CD4-positive, alpha-beta T cell treated with Interleukin-15 for 4 hours (primary cell): Measurements from ENCODE around the gene IQGAP2.

ENCODE experiments used
- DNase-seq: peaks from one replicate; pipeline ENCODE4 v3.0.0-alpha.2; 2020; ENCODE audit warnings: low spot score

Gene IQGAP2

DNA sequence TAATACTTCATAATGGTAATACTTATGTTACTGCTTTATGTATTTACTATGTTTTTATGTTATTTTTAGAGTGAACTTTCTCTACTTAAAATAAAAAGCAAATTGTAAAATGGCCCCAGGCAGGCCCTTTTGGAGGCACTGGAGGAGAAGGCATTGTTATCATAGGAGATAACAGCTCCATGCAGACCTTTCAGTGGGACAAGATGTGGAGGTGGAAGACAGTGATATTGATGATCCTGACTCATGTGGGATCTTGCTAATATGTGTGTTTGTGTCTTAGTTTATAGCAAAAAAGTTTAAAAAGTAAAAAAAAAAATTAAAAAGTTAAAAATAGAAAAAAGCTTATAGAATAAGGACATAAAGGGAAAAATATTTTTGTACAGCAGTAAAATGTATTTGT, 74.5 kb downstream of the IQGAP2 start:
- no peak for DNase-seq

GRCh38 chr5:76479281-76479680, 76.2 kb downstream of the IQGAP2 start:
- DNase-seq: no peak

DNA sequence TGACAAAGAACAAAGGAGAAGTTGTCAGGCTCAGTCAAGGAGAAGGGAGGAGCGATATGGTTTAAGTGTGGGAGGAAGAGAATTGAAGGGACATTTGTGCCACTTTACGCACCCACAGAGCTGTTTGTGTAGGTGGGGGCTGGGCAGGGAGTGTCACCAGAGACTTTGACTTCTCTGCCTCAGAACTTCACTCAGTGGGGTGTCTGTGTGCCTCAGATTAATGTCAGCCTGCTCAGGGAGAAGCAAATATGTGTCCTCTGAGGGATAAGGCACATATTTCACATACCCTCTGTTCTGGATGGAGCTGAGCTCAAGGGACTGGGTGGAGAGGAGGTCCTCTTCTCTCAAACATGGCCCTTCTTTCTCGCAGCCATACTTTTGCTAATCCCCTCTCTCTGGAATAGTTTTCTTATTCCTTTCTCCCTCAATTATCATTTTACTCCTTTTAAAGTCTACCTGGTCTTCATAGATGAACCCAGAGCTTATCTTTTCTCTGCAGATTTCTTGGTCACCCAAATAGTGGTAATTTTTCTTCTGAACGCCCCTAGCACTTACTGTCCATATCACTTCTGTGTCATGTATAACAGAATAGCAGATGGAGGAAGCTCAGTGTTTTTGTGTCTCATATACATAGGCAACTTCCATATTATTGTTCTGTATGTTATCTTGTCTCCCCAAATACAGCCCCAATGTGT, 77.0 kb downstream of the IQGAP2 start:
- DNase-seq: no peak

- no peak for DNase-seq
Measured at GRCh38 chr5:76482984-76483383, 79.9 kb downstream of the IQGAP2 start.

GRCh38 chr5:76483433-76483832, 80.3 kb downstream of the IQGAP2 start:
- DNase-seq: no peak

DNA sequence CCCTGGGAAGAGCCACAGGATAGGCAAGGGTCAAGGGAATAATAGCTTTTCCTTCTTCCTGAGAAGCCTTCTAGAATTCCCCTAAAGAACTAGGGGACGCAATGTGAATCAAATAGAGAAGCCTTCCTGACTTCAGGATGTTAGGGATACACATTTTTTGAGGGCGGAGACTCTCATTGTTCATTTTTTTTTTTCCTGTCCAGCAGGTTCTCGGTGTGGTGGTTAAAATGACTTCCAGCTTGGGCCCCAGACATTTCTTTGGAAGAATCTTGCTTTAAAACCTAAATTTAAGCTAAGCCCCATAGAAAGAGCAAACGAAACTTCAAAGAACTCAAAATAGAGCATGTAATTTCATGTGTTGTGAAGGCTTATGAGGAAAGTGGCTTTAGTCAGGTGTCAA, 80.8 kb downstream of the IQGAP2 start:
- DNase-seq: no peak

GRCh38 chr5:76485511-76485910, 82.4 kb downstream of the IQGAP2 start:
- no peak for DNase-seq

DNA sequence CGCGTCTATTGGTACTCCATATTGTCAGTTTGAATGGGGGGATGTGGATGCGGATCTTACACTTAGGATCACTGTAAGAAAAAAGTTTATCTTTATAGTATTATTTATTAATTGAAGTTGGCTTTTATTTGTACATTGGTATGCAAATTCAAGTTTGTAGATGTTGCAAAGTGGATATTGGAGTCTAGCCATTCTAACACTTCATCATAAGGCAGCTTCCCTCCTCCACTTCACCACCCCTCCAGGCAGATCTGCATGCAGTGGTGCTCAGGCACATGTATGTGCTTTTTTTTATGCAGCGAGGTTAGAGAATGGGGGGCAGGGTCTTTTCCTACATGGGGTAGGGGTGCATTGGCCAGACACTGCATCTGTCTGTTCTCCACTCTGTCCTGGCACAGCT, 84.3 kb downstream of the IQGAP2 start:
- no peak for DNase-seq

- no peak for DNase-seq
Measured at GRCh38 chr5:76487821-76488220, 84.7 kb downstream of the IQGAP2 start.

DNA sequence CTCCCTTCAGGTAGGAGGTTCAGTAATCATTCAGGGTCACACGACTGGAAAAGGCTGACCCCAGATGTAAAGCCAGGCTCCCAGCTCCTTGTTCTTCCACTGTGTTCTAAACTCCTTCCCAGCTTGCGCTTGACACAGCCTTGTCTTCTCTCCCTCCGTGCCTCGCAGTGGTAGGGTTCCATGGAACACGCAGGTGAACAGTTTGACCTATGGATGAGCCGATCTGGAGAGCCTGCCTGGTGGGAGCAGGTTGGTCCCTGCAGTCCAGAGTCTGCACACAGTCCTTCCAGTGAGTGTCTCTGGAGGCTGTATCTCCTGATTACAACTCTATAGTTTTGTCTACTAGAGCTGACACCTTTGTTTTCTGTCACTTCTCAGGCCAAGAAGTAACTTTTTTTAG, 85.9 kb downstream of the IQGAP2 start:
- no peak for DNase-seq

DNA sequence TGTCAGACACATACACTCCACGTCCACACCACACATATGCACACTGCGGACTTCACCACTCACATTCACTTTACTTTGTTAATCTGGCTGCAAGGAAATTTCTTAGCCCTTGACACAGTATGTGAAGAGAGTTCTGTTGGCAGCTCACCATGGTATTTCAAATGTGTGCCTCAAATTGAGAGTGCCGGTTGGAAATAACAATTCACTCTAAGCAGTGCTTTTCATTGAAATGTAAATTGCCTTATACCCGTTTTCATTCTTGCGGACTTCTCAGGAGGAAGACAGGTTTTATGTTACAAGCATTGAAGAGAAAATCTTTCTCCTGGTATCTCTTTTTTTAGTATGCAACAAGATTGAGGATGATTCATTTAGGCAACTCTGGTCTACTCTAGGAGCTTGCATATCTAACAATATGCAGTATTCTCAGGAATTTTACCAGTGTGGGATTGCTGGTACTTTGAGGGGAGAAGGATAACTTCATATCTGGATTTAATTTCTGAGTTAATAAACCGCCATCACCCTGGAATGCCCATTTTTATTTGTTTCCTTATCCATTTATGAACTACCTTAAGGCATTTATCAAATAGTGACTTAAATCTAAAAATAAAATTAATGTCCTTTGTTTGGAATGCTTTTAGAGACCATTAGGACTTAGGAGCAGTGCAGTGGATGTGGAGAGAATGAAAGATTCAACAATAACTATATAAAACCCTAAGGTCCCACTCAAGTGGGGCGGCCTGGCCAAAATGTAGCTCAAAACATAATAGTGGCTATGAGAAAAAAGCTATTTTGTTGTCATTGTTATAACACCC, 87.0 kb downstream of the IQGAP2 start:
- DNase-seq: no peak

DNA sequence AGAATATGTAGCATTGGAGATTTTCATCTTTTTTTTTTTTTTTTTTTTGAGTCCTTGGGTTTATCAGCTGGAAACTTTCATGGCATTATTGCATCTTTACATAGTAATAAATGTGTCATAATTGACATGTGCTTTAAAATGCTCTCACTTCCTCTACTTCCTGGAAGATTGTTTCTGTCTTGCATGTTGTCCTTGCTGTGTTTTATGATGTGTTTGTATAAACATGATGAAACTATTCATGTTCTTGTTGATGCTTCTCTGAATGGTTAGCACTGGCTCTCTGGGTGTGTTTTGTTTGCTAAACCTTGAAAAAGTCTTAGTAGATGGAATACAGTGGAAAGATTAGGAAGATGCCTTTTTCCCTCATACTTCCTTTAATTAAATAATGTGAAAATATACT, 87.9 kb downstream of the IQGAP2 start:
- no peak for DNase-seq

DNA sequence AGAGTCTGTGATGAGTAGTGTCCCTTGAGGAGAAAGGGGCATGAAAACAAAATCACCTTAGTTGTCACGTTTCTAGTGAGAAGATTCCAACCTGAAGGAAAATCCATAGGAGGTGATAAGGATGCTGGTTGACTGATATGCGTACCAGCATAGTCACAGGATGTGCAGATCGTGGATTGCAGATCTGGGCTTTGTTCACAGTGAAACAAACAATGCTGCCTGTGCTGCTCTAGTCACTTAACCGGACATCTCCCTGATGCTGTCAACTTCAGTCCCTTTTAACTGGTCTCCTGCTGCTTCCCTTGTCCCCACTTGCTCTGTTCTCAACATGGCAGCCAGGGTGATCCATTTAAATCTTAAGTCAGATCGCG, 89.7 kb downstream of the IQGAP2 start:
- no peak for DNase-seq

DNA sequence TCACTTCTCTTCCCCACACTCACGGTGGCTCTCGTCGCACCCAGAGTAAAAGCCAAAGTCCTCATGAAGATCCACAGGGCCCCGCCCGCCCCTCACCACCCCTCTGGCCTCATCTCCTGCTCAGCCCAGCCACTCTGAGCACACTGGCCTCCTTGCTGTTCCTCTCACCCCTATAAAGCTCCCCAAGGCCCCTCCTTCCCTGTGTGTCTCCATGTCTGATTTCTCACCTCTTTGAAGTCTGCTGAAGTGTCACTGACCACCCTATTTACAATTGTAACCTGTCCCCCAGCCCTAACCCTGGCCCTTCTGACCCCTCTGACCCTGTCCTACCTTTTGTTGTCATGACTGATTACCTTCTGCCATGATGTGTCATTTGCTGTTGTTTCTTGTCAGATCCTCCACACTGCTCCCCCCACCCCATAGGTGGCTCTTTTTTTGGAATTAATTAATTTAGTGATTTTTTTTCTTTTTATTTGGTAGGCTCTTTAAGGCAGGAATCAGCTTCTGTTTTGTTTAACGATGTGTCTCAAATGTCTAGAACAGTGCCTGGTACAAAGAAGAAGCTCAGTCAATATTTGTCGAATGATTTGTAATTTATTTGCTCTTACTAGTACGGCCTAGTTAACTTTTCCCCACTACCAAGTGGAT, 90.2 kb downstream of the IQGAP2 start:
- no peak for DNase-seq

GRCh38 chr5:76494201-76494600, 91.1 kb downstream of the IQGAP2 start:
- no peak for DNase-seq

- no peak for DNase-seq
Measured at GRCh38 chr5:76495870-76496269, 92.8 kb downstream of the IQGAP2 start.

DNA sequence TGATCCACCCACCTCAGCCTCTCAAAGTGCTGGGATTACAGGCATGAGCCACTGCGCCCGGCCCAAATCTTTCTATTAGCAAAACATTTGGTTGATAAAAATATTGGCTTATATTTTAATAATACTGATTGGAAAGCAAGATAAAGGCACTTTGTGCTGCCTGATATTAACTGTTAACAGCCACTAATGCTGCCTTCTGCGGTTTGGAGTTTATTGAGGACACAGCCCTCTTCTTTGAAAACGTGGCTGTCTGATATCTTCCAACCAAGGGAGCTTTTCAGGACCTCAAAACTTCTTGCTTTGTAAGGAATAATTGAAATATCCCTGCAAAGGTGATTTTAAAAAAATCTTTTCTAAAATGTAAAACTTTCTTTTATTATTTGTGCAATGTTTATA, 94.0 kb downstream of the IQGAP2 start:
- no peak for DNase-seq

DNA sequence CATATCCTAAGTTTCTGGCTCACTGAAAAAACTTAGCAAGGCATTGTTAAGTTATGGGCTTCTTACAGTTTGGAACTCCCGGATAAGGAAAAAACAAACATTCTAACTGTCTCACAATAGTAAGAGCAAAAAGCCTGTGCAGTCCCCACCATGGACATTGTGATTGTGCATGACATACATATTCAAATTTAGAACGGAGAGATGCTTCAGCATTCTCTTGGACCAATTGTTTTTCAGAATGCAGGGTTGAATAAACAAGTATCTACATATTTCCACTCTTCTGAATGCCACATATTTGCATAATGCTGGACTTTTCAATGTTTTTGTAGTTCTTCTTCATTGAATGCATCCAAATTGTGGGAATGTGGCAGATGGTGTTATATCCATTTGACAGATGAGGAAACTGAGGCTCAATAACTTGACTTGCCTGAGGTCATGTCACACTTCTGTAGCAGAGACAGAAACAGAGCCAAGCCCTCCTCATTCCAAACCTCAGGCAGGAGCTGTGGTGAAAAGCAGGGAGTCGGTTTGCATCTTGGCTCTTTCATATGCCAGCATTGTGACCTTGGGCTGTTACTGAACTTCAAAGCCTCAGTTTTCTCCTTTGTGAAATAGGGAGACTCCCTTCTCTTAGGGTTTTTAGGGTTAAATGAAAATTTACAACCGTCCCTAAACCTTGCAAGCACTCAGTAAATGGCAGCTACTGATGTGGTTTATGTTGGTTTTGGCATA, 95.1 kb downstream of the IQGAP2 start:
- no peak for DNase-seq

- DNase-seq: no peak
Measured at GRCh38 chr5:76499507-76500161, 96.5 kb downstream of the IQGAP2 start.

- no peak for DNase-seq
Measured at GRCh38 chr5:76500633-76501393, 97.7 kb downstream of the IQGAP2 start.

DNA sequence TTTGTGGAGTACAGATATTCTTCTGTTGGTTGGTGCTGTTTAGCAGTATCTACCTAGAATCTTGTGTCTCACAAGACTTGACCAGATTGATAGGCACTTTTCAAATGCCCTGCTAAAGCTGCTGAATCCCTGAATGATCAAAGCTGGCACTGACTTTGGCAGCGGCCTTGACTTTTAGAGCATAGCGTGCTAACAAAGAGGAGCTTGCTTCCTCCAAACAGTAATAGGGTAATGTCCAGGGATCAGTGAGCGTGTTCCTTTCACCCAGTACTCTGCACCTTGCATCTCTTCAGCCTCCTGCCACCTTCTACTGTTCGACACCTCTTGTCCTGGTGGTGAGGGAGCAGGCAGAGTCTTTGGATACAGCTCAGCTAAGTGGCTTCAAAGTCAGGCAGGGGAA, 100.8 kb downstream of the IQGAP2 start:
- no peak for DNase-seq
